K562 (cell line): ENCODE results near the gene DZIP1. TPM values are rescaled to one million over a fixed set of nuclear protein-coding genes. Genes with fewer than 3 reads are reported as not detected.

Experiments used
- ATAC-seq: fragments of 200-7000 bp; cut with Tn5 transposase; 3 replicates; pipeline ENCODE4 v1.9.1; 2020; ENCODE audit warnings: moderate library complexity
- BruUV-seq: library from RNA; stranded (reverse); fragments of 400-500 nt; replicated peaks from 2 replicates; lab custom pipeline; 2021; lab: Mats Ljungman, UMichigan
- CTCF ChIA-PET: fragments of 300-600 bp; formaldehyde crosslinking; extraction: SDS; loops from one replicate; lab custom pipeline; 2021; ENCODE audit warnings: low intra/inter-chr PET ratio; lab: Yijun Ruan, JAX
- POLR2A ChIA-PET: fragments of 300-600, 350-650 bp; sonication (Branson Sonifier 250); formaldehyde crosslinking; extraction: SDS; loops from one replicate; lab custom pipeline; 2021; ENCODE audit warnings: antibody characterized with exemption, inconsistent platforms; lab: Yijun Ruan, JAX
- DNase-seq, 4 experiments: peaks; one replicate each; pipeline versions ENCODE4 v3.0.0 to v3.0.0-alpha.2; 2011 to 2018; ENCODE audit warnings: low spot score in 3 of 4, mixed read lengths in 3 of 4; ENCODE audit errors: extremely low read depth in 1 of 4
- FAIRE-seq: peaks from 2 replicates; lab custom pipeline; 2011; peaks lifted over from hg19 to GRCh38; lab: Jason Lieb, UNC
- H2AFZ ChIP-seq: 2 replicates; pipeline ENCODE4 v1.6.0; 2011; ENCODE audit warnings: low read depth, low read length, control low read depth, inconsistent platforms
- H3K27ac ChIP-seq: fragments of 200-600 bp; 3 replicates; pipeline ENCODE4 v1.8.0; 2011; ENCODE audit warnings: low read depth, mild to moderate bottlenecking, control low read depth, inconsistent platforms, low read length, moderate library complexity, mixed read lengths; ENCODE audit errors: extremely low read depth
- H3K27me3 ChIP-seq, 2 experiments: fragments of 300-600 bp in 1 of 2; 2 replicates in 1 of 2; 3 replicates in 1 of 2; pipeline versions ENCODE4 v1.6.0 to v1.8.0; 2011; ENCODE audit warnings: inconsistent platforms in 2 of 2, low read length in 2 of 2, mild to moderate bottlenecking in 1 of 2, mixed read lengths in 1 of 2, moderate library complexity in 1 of 2; ENCODE audit not compliant: control insufficient read depth in 2 of 2, insufficient read depth in 2 of 2
- H3K36me3 ChIP-seq: fragments of 300-600 bp; 3 replicates; pipeline ENCODE4 v1.8.0; 2011; ENCODE audit warnings: mild to moderate bottlenecking, low read length, inconsistent platforms; ENCODE audit not compliant: control insufficient read depth, insufficient read depth
- H3K4me1 ChIP-seq, 2 experiments: fragments of 200-600 bp in 1 of 2; replicated peaks in 1 of 2; 2 replicates in 1 of 2; 3 replicates in 1 of 2; pipeline versions ENCODE4 v1.5.1 to v1.8.0; 2011; ENCODE audit warnings: inconsistent platforms in 2 of 2, low read length in 2 of 2, mild to moderate bottlenecking in 1 of 2, mixed read lengths in 1 of 2, moderate library complexity in 1 of 2; ENCODE audit not compliant: control insufficient read depth in 2 of 2, insufficient read depth in 2 of 2
- H3K4me2 ChIP-seq: 2 replicates; pipeline ENCODE4 v1.6.1; 2011; ENCODE audit warnings: low read length, control low read depth, inconsistent platforms, mixed read lengths; ENCODE audit not compliant: insufficient read depth
- H3K4me3 ChIP-seq: fragments of 200-600 bp; sonication (generic), shearing (Covaris generic); 2 replicates; pipeline ENCODE4 v1.5.1; 2016; ENCODE audit warnings: control low read depth, inconsistent platforms
- H3K79me2 ChIP-seq: fragments of 200-600 bp; 3 replicates; pipeline ENCODE4 v1.8.0; 2011; ENCODE audit warnings: low read length, inconsistent platforms; ENCODE audit not compliant: control insufficient read depth, insufficient read depth
- H3K9ac ChIP-seq, 2 experiments: 2 replicates each; pipeline versions ENCODE4 v1.6.0 to v1.6.1; 2011; ENCODE audit warnings: low read depth in 2 of 2, low read length in 2 of 2, control low read depth in 1 of 2, inconsistent platforms in 1 of 2, mild to moderate bottlenecking in 1 of 2, mixed read lengths in 1 of 2; ENCODE audit not compliant: insufficient read depth in 1 of 2
- H3K9me1 ChIP-seq: one replicate; pipeline ENCODE4 v1.6.0; 2011; ENCODE audit warnings: inconsistent platforms, mild to moderate bottlenecking, low read length, moderate library complexity; ENCODE audit not compliant: control insufficient read depth, insufficient read depth
- H3K9me3 ChIP-seq: replicated peaks from 2 replicates; pipeline ENCODE4 v1.5.1; 2011; ENCODE audit warnings: low read depth, low read length, inconsistent platforms; ENCODE audit not compliant: control insufficient read depth, insufficient read depth
- H4K20me1 ChIP-seq: replicated peaks from 2 replicates; pipeline ENCODE4 v1.6.1; 2011; ENCODE audit warnings: low read length, inconsistent platforms, mixed read lengths; ENCODE audit not compliant: control insufficient read depth, insufficient read depth
- CHCHD3 ChIP-seq: fragments of 250-450 bp; sonication (Bioruptor Pico); IDR thresholded peaks from 2 replicates; pipeline ENCODE4 v2.1.2; 2022; ENCODE audit warnings: mild to moderate bottlenecking
- DDX20 ChIP-seq: fragments of 450-650 bp; IDR thresholded peaks from 2 replicates; pipeline ENCODE4 v1.6.1; 2016; ENCODE audit warnings: missing genetic modification characterization, low read depth, mild to moderate bottlenecking, missing compliant biosample characterization, moderate library complexity
- ESRRA ChIP-seq: fragments of 450-650 bp; IDR thresholded peaks from 2 replicates; pipeline ENCODE4 v1.6.1; 2014; ENCODE audit warnings: low read depth, mild to moderate bottlenecking, moderate library complexity, borderline replicate concordance
- IFI16 ChIP-seq: fragments of 250-450 bp; sonication (Bioruptor Pico); IDR thresholded peaks from 2 replicates; pipeline ENCODE4 v2.1.2; 2022; ENCODE audit warnings: mild to moderate bottlenecking, inconsistent platforms
- KLF6 ChIP-seq: fragments of 250-450 bp; sonication (Bioruptor Pico); IDR thresholded peaks from 2 replicates; pipeline ENCODE4 v1.4.0; 2020; ENCODE audit warnings: mild to moderate bottlenecking, moderate library complexity, borderline replicate concordance
- POU5F1 ChIP-seq: fragments of 150-350 bp; IDR thresholded peaks from 2 replicates; pipeline ENCODE4 v1.6.1; 2014; ENCODE audit warnings: borderline replicate concordance, low read length, low read depth, mild to moderate bottlenecking; ENCODE audit not compliant: partially characterized antibody
- SFPQ ChIP-seq: fragments of 200-400 bp; formaldehyde crosslinking; IDR thresholded peaks from 2 replicates; pipeline ENCODE4 v1.6.1; 2017; ENCODE audit warnings: mild to moderate bottlenecking, low read depth, low read length, moderate library complexity
- STAT5A ChIP-seq: IDR thresholded peaks from 2 replicates; pipeline ENCODE4 v1.6.1; 2012; ENCODE audit warnings: low read length, inconsistent platforms, borderline replicate concordance
- THRAP3 ChIP-seq: fragments of 450-650 bp; IDR thresholded peaks from 2 replicates; pipeline ENCODE4 v1.6.1; 2016; ENCODE audit warnings: mild to moderate bottlenecking, inconsistent platforms, borderline replicate concordance
- ZFP36 ChIP-seq: fragments of 150-350 bp; IDR thresholded peaks from 2 replicates; pipeline ENCODE4 v1.6.1; 2018; ENCODE audit warnings: low read length, low read depth; ENCODE audit not compliant: partially characterized antibody
- ZKSCAN8 ChIP-seq: fragments of 200-800 bp; sonication (Bioruptor generic); IDR thresholded peaks from 2 replicates; pipeline ENCODE4 v1.6.1; 2016; ENCODE audit warnings: missing genetic modification characterization, missing compliant biosample characterization
- ZMIZ1 ChIP-seq, 2 experiments: fragments of 150-350 bp in 1 of 2; IDR thresholded peaks; 2 replicates each; pipeline ENCODE4 v1.6.1; 2012 to 2016; ENCODE audit warnings: low read depth in 2 of 2, low read length in 2 of 2, mild to moderate bottlenecking in 1 of 2, moderate library complexity in 1 of 2
- ZNF764 ChIP-seq: fragments of 250-450 bp; sonication (Bioruptor Pico); IDR thresholded peaks from 2 replicates; pipeline ENCODE4 v1.4.0; 2020; ENCODE audit warnings: low read depth, mild to moderate bottlenecking, moderate library complexity
- ZNF830 ChIP-seq: fragments of 250-450 bp; sonication (Bioruptor Pico); IDR thresholded peaks from 2 replicates; pipeline ENCODE4 v1.5.0; 2021; ENCODE audit warnings: mild to moderate bottlenecking
- whole genome bisulfite sequencing: fragments of 100-300 bp; shearing (Covaris generic); methylation state at CpG from one replicate; pipeline ENCODE4 v1.1.6; 2016; ENCODE audit warnings: low coverage, mixed read lengths; ENCODE audit not compliant: insufficient coverage; ENCODE audit errors: missing lambda C conversion rate; 5-methylcytosine and 5-hydroxymethylcytosine counted together
- in situ Hi-C: fragments of 300-500 bp; cut with MboI; formaldehyde crosslinking; loops from 4 replicates; pipeline ENCODE4 v1.15.0; 2018; ENCODE audit warnings: inconsistent platforms, mixed read lengths
- intact Hi-C: fragments of 100-400 bp; cut with micrococcal nuclease; formaldehyde crosslinking; loops from 2 replicates; pipeline ENCODE4 v1.14.2; 2022
- polyA plus RNA-seq, 8 experiments: library from polyadenylated mRNA; depleted of rRNA in 4 of 8; stranded (reverse) in 5 of 8; unstranded in 3 of 8; fragments of >200 nt; fragmentation: Nextera tagmentation in 2 of 8; fragmentation: Illumina TruSeq in 1 of 8; extraction: Ambion mirVana in 2 of 8; extraction: Trizol in 1 of 8; gene quantifications; 2 replicates each; pipeline versions ENCODE4 v1.2.1 to v1.2.3, GENCODE V29; 2011 to 2014; ENCODE audit warnings: inconsistent platforms in 1 of 8, missing spikeins in 1 of 8
- total RNA-seq, 7 experiments: library from RNA; depleted of rRNA in 6 of 7; stranded (reverse); fragments of >200 nt in 6 of 7; fragmentation: Illumina TruSeq in 2 of 7; extraction: Trizol in 2 of 7; gene quantifications; 2 replicates each; pipeline versions ENCODE4 v1.2.1 to v1.2.3, GENCODE V29; 2011 to 2021; ENCODE audit warnings: low replicate concordance in 1 of 7

The DZIP1 gene
- total and polyA plus RNA-seq, 9 of the 15 experiments (the other 6 are each of a cell fraction or from before 2014, with no cell fraction given) = 0.07 TPM; not detected in 8

GRCh38 chr13:95607366-95607765 lies 37.1 kb downstream of the DZIP1 start:
- Histone ChIP-seq H3K4me3 (no peak overlapping the region), H2AFZ (no peak overlapping the region), H3K4me1 (no peaks in the 10 kb centered on the region), H3K36me3 (no peaks in the 10 kb centered on the region), H3K9ac (no peak overlapping the region), H3K27me3 (peaks cover 5 to 12% of the 10 kb centered on the region in 2 experiments; a peak in 2 of 5 replicates), H3K79me2 (no peaks in the 10 kb centered on the region), H3K9me3 (no peaks in the 10 kb centered on the region), H3K27ac (no peak overlapping the region), H4K20me1 (no peaks in the 10 kb centered on the region), H3K4me2 (no peak overlapping the region), H3K9me1 (no peaks in the 10 kb centered on the region)
- in situ Hi-C loops (no loop called here), intact Hi-C loops (no loop called here)
- CTCF ChIA-PET = no interaction called here
- DNase-seq (no peak), FAIRE-seq (no peak), ATAC-seq (no peak)
- POLR2A ChIA-PET = no interaction called here
- no TSS peak for BruUV-seq
- WGBS = 0% methylated on average over 1 of the region's 1 CpG
- TF ChIP-seq ZKSCAN8 (no peak), ZMIZ1 (IDR thresholded peaks at IDR 0.05; ENCODE audit: low read depth in 2 of 2, low read length in 2 of 2) (no peak), SFPQ (no peak), CHCHD3 (no peak), THRAP3 (no peak), IFI16 (CRISPR knock-in tag) (no peak), ZNF830 (CRISPR knock-in tag) (no peak), STAT5A (no peak), DDX20 (tag) (no peak), POU5F1 (no peak), ZFP36 (no peak), KLF6 (no peak), ESRRA (no peak), ZNF764 (CRISPR knock-in tag) (no peak)
